Measurements from ENCODE around the gene SH3RF1.

The SH3RF1 gene

GRCh38 chr4:169251291-169252235 lies 19.2 kb downstream of the SH3RF1 start:
- no peak for DNase-seq (ENCODE audit: low read depth in 3 of 3)

- no peak for DNase-seq (ENCODE audit: low read depth in 3 of 3)
Observed at GRCh38 chr4:169250796-169251195, 20.0 kb downstream of the SH3RF1 start.

GRCh38 chr4:169249999-169250398 lies 20.8 kb downstream of the SH3RF1 start:
- no peak for DNase-seq (ENCODE audit: low read depth in 3 of 3)

GRCh38 chr4:169249214-169249973 lies 21.4 kb downstream of the SH3RF1 start:
- DNase-seq (ENCODE audit: low read depth in 3 of 3), result no peak

GRCh38 chr4:169248645-169249044 lies 22.1 kb downstream of the SH3RF1 start:
- no peak for DNase-seq (ENCODE audit: low read depth in 3 of 3)

- no peak for DNase-seq (ENCODE audit: low read depth in 3 of 3)
Observed at GRCh38 chr4:169246957-169247396, 23.8 kb downstream of the SH3RF1 start.

- no peak for DNase-seq (ENCODE audit: low read depth in 3 of 3)
Observed at GRCh38 chr4:169246279-169246678, 24.5 kb downstream of the SH3RF1 start.

GRCh38 chr4:169245061-169245460 lies 25.7 kb downstream of the SH3RF1 start:
- no peak for DNase-seq (ENCODE audit: low read depth in 3 of 3)

- no peak for DNase-seq (ENCODE audit: low read depth in 3 of 3)
Observed at GRCh38 chr4:169243825-169244609, 26.7 kb downstream of the SH3RF1 start.

GRCh38 chr4:169241464-169241863 lies 29.3 kb downstream of the SH3RF1 start:
- no peak for DNase-seq (ENCODE audit: low read depth in 3 of 3)

GRCh38 chr4:169239221-169239905 lies 31.4 kb downstream of the SH3RF1 start:
- DNase-seq (ENCODE audit: low read depth in 3 of 3), result no peak

GRCh38 chr4:169238445-169238844 lies 32.3 kb downstream of the SH3RF1 start:
- no peak for DNase-seq (ENCODE audit: low read depth in 3 of 3)

- DNase-seq (ENCODE audit: low read depth in 3 of 3), result no peak
Observed at GRCh38 chr4:169236873-169237626, 33.7 kb downstream of the SH3RF1 start.

GRCh38 chr4:169236078-169236477 lies 34.7 kb downstream of the SH3RF1 start:
- DNase-seq (ENCODE audit: low read depth in 3 of 3), result no peak

GRCh38 chr4:169234137-169234855 lies 36.5 kb downstream of the SH3RF1 start:
- DNase-seq (ENCODE audit: low read depth in 3 of 3), result no peak

- DNase-seq (ENCODE audit: low read depth in 3 of 3), result no peak
Observed at GRCh38 chr4:169233691-169234090, 37.1 kb downstream of the SH3RF1 start.

- no peak for DNase-seq (ENCODE audit: low read depth in 3 of 3)
Observed at GRCh38 chr4:169231647-169232262, 39.0 kb downstream of the SH3RF1 start.

GRCh38 chr4:169229571-169230028 lies 41.2 kb downstream of the SH3RF1 start:
- no peak for DNase-seq (ENCODE audit: low read depth in 3 of 3)

GRCh38 chr4:169228076-169228475 lies 42.7 kb downstream of the SH3RF1 start:
- no peak for DNase-seq (ENCODE audit: low read depth in 3 of 3)
